GM18873 (cell line): ENCODE measurements around the gene CDKL2.

Experiments
- ATAC-seq: cut with Tn5 transposase; IDR thresholded peaks from one replicate; pipeline ENCODE4 v1.9.1; 2021; ENCODE audit warnings: mild to moderate bottlenecking, moderate library complexity, moderate number of reproducible peaks; ENCODE audit not compliant: unreplicated experiment, low FRiP score

The CDKL2 gene

DNA sequence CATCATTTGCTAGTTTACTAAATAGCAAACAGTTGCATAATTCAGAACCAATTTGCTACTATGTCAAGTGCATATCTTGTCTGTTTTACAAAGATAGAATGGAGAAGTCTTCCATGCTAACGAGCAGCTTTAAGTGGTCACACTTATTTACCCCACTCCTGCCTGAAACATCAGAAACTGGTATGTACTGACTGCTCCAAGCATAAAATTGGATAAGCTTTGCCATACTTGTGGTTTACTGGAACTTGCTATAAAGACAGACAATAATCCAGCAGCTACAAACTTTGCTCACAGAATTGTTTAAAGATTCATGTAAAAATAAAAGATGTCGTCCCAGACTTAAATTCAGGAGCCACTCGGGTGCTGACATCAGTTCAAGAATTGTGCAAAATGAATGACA is 13.3 kb upstream of the CDKL2 start:
- ATAC-seq: no peak

DNA sequence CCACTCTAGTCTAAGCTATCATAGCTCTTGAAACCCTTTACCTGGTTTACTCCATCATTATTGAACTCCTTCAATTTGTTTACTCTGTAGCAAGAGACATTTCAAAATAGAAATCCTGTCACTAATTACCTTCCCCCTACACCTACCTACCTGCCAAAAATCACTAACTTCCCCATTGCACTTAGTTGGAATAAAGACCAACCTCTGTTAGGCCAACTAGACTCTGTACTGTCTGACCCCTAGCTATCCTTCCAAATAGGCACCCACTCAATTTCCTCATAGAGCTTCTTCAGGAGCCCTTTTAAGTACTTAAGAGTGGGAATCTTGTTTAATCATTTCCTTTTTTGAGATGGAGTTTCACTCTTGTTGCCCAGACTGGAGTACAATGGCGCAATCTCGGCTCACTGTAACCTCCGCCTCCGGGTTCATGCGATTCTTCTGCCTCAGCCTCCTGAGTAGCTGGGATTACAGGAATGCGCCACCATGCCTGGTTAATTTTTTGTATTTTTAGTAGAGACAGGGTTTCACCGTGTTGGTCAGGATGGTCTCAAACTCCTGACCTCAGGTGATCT is 8.9 kb upstream of the CDKL2 start:
- no peak for ATAC-seq

DNA sequence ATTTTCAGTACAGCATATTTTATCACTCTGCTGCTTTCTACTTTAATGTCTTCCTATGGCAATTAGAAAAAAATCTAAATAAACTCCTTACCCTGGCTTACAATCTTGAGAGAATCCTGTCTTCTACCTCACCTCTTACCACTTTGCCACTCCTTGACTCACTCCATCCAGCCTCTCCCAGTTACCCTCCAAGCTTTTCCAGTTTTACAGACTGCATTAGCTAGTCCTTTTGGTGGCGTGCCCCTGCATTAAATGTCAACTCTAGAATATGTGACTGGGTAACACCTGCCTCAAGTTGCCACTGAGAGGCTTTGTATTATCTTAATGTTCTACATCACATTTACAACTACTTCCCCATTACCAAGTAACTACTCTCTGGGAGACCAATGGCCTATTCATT is 7.5 kb upstream of the CDKL2 start:
- ATAC-seq: no peak

DNA sequence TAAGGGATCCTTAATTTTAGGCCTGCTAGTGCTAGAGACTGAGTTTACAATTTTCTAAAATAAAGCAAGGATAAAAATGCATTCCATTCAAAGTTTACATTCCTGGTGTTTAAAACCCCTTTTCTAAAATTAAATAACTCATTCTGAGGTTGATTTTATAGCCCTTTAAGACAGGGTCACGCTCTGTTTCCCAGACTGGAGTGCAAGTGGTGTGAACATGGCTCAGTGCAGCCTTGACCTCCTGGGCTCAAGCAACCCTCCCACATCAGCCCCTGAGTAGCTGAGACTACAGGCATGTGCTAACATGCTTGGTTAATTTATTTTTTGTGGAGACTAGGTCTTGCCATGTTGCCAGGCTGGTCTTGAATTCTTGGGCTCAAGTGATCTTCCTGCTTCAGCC is 6.8 kb upstream of the CDKL2 start:
- no peak for ATAC-seq

DNA sequence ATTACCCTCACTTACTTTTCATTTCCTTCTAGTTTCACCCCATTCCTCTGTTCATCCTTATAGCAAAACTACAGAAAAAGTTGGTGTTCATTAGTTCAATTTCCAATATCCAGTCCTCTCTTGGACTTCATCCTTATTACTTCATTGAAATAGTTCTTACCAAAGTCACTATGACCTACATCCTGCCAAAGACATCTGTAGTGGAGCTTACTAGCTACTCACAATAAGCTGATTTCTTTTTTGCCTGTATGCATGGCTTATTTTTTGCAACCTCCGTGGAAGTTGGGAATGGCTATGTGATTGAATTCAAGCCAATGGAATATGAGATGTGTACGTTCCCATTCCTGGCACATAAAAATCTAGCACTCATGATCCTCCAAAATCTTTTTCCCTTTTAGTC is 4.6 kb upstream of the CDKL2 start:
- no peak for ATAC-seq

DNA sequence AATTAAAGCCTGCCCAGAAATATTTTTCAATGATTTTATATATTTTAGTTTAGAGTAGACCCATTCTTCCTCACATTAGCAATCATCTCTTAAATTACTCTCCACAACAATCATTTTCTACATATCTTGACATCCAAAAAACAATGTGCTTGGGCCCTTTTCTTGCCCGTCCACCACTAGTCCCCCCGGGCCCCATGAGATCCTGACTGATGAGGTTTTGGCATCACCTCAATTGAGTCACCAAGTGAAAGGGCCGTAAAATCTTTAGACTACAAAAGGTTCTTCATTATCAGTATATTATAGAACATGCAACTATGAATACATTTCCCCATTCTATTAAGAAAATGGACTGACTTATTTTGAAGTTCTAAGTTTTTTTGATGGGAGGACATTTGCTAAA is 4.0 kb upstream of the CDKL2 start:
- ATAC-seq: no peak

DNA sequence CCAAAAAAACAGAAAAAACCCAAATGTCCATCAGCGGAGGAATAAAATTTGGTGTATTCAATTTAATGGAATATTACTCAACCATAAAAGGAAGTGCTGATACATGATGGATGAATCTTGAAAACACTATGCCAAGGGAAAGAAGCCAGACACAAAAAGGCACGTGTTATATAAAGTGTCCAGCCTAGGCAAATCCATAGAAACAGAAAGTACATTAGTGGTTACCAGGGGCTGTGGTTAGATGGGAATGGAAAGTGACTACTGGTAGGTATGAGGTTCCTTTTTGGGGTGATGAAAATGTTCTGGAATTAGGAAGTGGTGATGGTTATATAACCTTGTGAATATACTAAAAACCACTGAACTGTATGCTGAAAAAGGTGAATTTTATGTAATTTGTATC is 3.5 kb upstream of the CDKL2 start:
- ATAC-seq: no peak

DNA sequence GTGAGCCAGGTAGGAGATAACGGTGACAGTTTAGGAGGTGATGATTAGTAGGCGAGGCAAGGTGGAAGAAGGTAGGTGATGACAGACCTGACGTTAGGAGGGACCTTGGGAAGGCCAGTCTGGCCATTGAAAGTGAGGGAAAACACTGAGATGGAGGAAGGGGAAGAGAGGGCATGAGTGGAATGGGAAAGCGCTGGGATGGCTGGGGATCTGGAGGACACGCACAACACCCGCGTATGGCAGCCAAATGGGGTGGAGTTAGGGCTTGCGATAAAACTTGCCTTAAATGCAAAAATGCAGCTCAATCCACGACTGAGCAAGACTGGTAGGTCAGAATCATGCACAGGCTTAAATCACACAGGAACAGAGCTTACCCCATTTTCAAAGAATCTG is 605 bp upstream of the CDKL2 start:
- no peak for ATAC-seq

DNA sequence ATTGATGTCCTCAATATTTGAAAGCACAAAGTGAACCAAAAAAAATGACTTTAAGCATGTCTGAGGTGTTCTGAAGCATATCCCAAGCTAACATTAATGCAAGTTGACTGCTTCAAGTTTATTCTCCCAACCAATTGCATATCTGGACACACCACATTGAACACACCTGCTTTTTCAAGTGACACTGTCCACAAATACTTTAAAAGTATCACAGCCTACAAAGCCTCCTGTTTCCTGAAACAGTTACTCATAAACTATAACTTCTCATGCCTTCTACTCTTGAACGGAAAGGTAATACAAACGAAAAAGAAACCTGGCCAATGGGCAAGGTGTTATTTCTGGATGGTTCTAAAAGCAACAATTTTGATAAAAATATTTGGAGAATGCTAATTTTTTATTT is 1.1 kb downstream of the CDKL2 start:
- ATAC-seq: no peak

DNA sequence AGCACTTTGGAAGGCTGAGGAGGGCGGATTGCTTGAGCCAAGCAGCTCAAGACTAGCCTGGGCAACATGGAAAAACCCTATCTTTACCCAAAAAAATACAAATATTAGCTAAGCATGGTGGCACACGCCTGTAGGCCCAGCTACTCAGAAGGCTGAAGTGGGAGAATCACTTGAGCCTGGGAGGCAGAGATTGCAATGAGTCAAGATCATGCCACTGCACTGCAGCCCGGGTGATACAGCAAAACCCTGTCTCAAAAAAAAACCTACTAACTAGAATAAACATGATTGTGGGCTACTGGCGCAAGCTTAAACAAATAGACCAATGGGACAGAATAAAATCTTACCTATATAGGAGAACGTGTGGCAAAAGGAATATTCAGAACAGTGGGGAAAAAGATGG is 7.3 kb downstream of the CDKL2 start:
- no peak for ATAC-seq

DNA sequence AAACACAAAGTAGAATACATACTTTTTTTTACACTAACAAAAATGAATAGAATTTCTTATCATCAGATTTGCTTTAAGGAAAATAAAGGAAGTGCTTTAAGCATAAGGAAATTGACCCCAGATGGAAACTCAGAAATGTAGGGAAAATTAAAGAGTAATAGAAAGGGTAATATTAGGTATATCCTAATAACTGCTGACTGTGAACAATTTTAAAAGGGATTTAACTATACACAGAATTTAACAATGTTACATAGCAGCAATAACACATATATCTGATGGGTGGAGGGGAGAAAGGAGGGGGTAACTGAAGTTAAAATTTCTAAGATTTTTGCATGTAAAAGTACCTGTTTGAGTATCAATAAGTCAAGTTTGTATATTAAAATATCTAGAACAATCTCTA is 8.6 kb downstream of the CDKL2 start:
- no peak for ATAC-seq

DNA sequence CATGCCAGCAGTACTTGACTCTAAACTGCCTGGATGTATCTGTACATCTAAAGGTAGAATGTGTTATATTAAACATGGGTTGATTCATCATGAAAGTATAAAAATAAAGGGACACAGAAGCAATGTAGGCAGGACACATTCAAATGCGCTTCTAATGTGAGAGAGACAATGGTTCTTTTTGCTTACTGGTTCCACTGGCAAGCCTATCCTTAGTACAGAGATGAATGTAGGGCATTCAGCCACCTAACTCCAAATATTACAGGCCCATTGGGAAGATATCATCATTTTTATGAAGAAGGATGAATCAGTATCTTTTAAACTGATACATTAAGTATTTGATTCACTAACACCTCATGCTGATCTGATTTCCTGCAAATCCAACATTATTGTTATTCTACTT is 18.0 kb downstream of the CDKL2 start:
- ATAC-seq: no peak

DNA sequence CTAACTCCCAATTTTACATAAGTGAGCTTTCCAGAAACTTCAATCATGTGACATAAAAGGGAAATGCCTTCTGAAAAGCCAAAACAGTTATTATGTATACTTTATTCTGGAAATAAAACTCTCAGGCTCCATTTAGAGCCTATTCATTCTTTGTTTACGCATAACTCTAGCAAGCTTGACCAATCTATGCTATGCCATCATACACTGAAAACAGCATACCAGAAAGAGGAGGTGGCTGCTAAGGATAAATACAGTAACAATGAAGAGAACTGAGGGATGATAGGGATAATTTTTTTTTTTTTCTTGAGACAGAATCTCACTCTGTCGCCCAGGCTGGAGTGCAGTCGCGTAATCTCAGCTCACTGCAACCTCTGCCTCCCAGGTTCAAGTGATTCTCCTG is 24.4 kb downstream of the CDKL2 start:
- ATAC-seq: no peak

DNA sequence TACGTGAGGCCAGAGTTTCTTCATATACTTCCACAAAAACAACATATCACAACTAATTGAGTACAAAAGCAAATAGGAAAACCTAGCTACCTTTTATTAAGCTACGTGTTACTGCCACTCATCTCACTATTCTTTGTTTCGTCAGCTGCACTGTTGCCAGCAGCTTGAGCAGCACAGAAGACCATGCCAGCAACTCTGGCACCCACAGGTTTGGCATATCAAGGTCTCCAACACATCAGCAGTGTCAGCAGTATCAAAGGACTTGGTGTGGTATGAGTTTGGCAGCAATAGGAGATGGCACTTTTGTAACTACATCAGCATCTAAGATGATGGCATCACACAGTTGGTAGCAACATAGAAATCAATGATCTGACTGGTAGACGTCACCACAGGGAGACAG is 30.7 kb downstream of the CDKL2 start:
- ATAC-seq: no peak

DNA sequence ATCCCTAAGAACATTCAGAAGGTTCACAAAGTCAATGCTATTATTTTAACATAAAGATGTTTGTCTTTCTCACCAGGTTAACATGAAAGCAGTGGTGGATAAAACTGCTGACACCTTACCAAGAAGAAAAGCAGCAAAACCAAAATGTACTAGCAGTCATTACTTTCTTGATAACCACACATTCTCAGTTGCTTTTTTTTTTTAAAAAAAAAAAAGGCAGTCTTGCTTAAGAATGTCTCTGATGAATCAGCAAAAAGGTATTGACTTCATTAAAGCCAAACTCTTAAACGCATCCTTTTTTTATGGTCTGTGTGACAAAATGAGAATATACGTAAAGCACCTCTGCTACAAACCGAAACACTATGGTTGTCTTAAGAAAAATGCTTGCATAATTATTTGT is 31.9 kb downstream of the CDKL2 start:
- ATAC-seq: no peak

DNA sequence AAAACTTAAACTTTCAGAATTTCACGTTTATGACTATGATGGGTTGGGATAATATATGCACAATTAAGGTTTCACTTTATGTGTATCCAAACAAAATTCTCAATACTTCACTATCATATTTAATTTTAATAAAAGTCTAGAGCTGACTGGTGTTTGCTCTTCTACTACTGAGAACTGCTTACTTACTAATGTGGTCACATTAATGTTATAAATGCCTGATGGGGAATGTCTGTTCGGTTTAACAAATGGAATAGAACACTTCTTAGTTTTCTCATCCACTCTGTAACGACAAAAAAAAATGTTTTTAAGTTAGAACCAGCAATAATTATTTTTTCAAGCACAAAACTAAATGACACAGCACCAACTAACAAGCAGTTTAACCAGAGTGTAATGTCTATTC is 34.3 kb downstream of the CDKL2 start:
- no peak for ATAC-seq

DNA sequence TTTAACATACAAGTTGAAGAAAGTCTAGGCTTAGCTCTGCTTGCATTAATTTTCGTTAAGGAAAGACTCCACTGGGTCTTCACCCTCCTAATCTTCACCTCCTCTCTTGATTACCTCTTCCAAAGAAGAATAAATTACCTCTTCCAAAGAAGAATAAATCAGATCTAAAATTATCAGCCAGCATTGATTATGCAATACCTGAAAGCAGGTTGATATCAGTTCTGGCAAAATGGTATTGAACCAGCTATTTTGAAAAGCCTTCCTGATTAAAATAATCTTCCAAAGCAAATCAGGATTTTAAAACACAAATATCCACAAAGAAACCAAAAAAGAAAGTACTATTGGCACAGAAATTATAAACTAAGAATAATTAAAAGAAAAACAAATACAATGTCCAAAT is 36.9 kb downstream of the CDKL2 start:
- no peak for ATAC-seq

DNA sequence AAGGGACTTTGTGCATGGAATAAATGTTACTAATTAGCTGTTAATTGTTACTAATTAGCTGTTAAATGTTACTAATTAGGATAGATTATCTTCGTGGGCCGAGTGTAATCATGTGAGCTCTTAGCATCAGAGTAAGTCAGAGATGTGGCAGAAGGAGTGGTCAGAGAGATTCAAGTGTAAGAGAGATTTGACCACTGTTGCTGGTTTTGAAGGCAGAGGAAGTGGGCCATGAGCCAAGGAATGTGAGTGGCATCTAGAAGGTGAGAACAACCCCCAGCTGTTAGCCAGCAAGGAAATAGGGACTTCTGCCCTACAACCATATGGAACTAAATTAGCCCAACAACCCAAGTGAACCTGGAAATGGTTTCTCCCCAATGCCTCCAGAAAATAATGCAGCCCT is 46.3 kb downstream of the CDKL2 start:
- ATAC-seq: no peak

DNA sequence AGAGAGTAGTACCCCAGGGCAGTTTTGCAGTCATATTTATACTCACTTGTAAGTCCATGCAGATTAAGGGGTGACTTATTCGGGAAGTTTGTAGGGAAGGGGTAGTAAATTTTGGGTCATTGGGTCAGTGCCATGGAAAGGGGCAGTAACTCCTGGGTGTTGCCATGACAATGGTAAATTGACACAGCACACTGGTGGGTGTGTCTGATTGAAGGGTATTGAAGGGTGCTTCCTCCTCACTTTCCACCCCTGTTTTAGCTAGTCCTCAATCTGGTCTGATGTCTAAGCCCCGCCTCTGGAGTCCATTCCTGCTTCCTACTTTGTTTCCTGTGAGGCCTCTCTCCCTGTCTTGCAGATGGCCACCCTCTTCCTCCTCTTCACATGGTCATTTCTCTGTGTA is 62.6 kb downstream of the CDKL2 start:
- no peak for ATAC-seq

DNA sequence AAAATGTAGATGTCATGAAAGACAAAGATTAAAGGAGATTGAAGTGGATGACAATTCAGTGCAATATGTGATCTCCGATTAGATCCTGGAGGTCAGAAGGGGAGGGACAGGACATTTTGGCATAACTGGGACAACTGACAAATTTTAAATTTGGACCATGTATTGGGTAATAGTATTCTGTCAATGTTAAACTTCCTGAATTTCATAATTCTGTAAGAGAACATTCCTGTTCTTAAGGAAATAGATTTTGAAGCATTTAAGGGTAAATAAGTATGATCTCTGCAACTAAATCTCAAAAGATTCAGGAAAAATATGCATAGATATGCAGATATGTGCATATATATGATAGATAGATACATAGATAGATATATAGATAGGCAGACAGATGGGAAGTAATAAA is 63.4 kb downstream of the CDKL2 start:
- no peak for ATAC-seq

DNA sequence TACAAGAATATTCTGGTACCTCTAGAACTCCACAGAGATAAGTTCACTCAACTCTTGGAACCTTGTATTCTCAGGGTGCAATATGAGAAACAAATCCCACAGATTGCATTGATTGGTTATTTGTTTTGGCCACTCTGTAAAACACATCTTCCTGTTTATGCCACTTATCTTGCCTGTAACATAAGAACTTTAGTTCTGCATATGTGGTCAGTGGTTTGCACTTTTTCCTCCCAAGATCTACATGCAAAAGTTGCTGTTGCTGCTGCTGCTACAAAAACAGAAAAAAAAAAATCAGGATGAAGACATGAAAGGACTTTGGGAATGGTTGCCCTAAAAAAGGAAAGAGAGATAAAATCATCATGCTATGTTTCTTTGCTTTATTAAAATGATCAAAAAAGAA is 64.8 kb downstream of the CDKL2 start:
- ATAC-seq: no peak

DNA sequence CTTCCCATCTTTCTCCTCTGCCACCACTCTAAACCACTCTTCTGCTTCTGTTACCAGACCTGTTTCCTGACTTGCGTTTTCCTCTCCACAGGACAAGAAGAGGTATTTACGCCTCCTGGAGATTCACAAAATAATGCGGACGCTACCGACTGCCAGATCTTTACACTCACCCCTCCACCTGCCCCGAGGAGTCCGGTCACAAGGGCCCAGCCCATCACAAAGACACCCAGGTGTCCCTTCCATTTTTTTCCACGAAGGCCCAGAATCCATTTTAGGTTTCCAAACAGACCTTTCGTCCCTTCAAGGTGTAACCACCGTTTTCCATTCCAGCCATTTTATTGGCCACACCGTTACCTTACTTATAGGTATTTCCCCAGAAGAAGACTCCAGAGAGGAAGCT is 66.3 kb downstream of the CDKL2 start:
- ATAC-seq: no peak

DNA sequence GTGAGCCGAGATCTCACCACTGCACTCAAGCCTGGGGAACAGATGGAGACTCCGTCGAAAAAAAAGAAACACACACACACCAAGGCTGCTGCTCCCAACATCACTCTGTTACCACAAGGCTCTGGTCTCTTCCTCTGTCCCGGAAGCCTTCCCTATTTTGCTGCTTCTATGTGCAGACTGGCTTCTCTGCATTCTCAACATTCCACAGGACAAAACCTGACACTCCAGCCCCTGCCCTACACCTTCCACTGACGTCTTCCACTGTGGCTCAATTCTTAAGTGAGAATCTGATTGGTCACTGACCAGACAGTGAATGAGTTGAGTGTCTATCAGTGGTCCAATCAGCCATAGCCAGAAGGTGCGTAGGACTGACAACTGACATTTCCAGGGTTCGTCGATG is 68.5 kb downstream of the CDKL2 start:
- no peak for ATAC-seq
